Fibroblast of lung (primary cell): ENCODE measurements around the gene NOC4L. TPM values are rescaled to one million over a fixed set of nuclear protein-coding genes. Genes with fewer than 3 reads are reported as not detected.

ENCODE experiments used
- DNase-seq, 2 donors: peaks; one replicate each; pipeline versions ENCODE4 v3.0.0 to v3.0.0-alpha.2; 2010; ENCODE audit warnings: low read depth in 2 of 2
- H2AFZ ChIP-seq: 2 replicates; pipeline ENCODE4 v1.5.1; 2012; ENCODE audit warnings: low read length, control low read depth, inconsistent platforms
- H3K27ac ChIP-seq: 2 replicates; pipeline ENCODE4 v1.5.1; 2011; ENCODE audit warnings: low read length, control low read depth; ENCODE audit not compliant: insufficient read depth
- H3K27me3 ChIP-seq: 2 replicates; pipeline ENCODE4 v1.5.1; 2011; ENCODE audit warnings: mild to moderate bottlenecking, low read length; ENCODE audit not compliant: control insufficient read depth, insufficient read depth
- H3K36me3 ChIP-seq: 2 replicates; pipeline ENCODE4 v1.5.1; 2011; ENCODE audit warnings: low read length; ENCODE audit not compliant: control insufficient read depth, insufficient read depth
- H3K4me1 ChIP-seq: 2 replicates; pipeline ENCODE4 v1.5.1; 2011; ENCODE audit warnings: low read length; ENCODE audit not compliant: control insufficient read depth, insufficient read depth; ENCODE audit errors: extremely low read depth
- H3K4me2 ChIP-seq: 2 replicates; pipeline ENCODE4 v1.5.1; 2011; ENCODE audit warnings: low read length, control low read depth; ENCODE audit not compliant: insufficient read depth; ENCODE audit errors: extremely low read depth
- H3K4me3 ChIP-seq, 4 experiments: fragments of 200-600 bp in 1 of 4; sonication (generic) in 1 of 4; replicated peaks in 1 of 4; 2 replicates each; pipeline ENCODE4 v1.5.1; 2011 to 2016; ENCODE audit warnings: low read length in 4 of 4, low read depth in 3 of 4, mild to moderate bottlenecking in 3 of 4, control low read depth in 2 of 4, inconsistent platforms in 1 of 4, mixed read lengths in 1 of 4; ENCODE audit not compliant: insufficient read depth in 1 of 4; ENCODE audit errors: control extremely low read depth in 1 of 4
- H3K79me2 ChIP-seq: 2 replicates; pipeline ENCODE4 v1.5.1; 2012; ENCODE audit warnings: mild to moderate bottlenecking, low read length, inconsistent platforms; ENCODE audit not compliant: control insufficient read depth, insufficient read depth
- H3K9ac ChIP-seq: 2 replicates; pipeline ENCODE4 v1.5.1; 2011; ENCODE audit warnings: mild to moderate bottlenecking, low read length, control low read depth; ENCODE audit not compliant: insufficient read depth
- H3K9me3 ChIP-seq: 2 replicates; pipeline ENCODE4 v1.5.1; 2012; ENCODE audit warnings: low read depth, low read length; ENCODE audit not compliant: control insufficient read depth, insufficient read depth
- H4K20me1 ChIP-seq: 2 replicates; pipeline ENCODE4 v1.5.1; 2011; ENCODE audit warnings: low read length; ENCODE audit not compliant: control insufficient read depth, insufficient read depth; ENCODE audit errors: extremely low read depth
- EZH2 ChIP-seq: IDR thresholded peaks from 2 replicates; pipeline ENCODE4 v1.5.1; 2012; ENCODE audit warnings: low read length, control low read depth, mild to moderate bottlenecking; ENCODE audit errors: missing control alignments
- polyA plus RNA-seq, 2 donors: library from polyadenylated mRNA; depleted of rRNA in 1 of 2; stranded (reverse) in 1 of 2; unstranded in 1 of 2; fragments of >200 nt; gene quantifications; 2 replicates each; pipeline ENCODE4 v1.2.1, GENCODE V29; 2011 to 2012; ENCODE audit warnings: missing spikeins in 1 of 2
- total RNA-seq: library from RNA; depleted of rRNA; stranded (reverse); fragments of >200 nt; gene quantifications from 2 replicates; pipeline ENCODE4 v1.2.1, GENCODE V29; 2014
- TF ChIP-seq, protein P1 (sequence below), 2 donors: IDR thresholded peaks in 1 of 2; conservative IDR thresholded peaks in 1 of 2; 1 replicate in 1 of 2; 2 replicates in 1 of 2; pipeline ENCODE4 v1.5.1; 2011 to 2012; ENCODE audit warnings: low read length in 2 of 2, control low read depth in 1 of 2, inconsistent platforms in 1 of 2, low read depth in 1 of 2, mild to moderate bottlenecking in 1 of 2

Gene NOC4L
- total and polyA plus RNA-seq, 2 donors (not counting 1 experiment from before 2014, with no cell fraction given): 3.0 to 6.8 TPM

DNA sequence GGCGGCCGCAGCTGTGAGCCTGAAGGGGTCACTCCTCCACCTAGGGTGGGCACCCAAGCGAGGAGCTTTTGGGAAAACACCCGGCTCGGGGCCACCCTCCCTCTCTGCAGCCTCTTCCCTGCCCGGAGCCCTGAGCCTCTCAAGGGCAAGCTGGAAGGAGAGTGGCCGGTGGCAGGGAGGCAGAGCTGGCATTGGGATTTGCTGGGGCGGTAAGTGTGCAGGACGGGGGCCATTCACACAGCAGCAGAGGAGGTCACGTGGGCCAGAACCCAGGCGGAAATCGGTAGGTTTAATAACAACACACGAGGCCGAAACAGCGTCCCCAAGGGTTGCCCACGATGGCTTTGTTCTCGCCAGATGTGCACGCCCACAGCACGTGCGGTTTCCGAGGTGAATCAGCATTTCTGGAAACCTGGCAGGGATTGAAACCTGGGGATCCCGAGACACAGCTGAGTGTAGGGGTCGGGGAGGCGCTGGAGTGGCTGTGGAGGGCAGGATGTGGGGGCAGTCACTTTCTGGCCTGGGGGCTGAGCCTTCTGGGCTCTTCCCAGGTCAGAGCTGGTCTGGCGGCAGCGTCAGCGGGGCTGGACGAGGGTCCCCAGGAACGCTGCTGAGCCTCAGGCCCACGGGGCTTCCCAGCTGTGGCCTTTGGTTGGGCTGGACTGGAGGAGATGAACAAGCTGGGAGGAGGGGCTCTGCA is 23.5 kb downstream of the NOC4L start:
- TF ChIP-seq, protein P1, sequence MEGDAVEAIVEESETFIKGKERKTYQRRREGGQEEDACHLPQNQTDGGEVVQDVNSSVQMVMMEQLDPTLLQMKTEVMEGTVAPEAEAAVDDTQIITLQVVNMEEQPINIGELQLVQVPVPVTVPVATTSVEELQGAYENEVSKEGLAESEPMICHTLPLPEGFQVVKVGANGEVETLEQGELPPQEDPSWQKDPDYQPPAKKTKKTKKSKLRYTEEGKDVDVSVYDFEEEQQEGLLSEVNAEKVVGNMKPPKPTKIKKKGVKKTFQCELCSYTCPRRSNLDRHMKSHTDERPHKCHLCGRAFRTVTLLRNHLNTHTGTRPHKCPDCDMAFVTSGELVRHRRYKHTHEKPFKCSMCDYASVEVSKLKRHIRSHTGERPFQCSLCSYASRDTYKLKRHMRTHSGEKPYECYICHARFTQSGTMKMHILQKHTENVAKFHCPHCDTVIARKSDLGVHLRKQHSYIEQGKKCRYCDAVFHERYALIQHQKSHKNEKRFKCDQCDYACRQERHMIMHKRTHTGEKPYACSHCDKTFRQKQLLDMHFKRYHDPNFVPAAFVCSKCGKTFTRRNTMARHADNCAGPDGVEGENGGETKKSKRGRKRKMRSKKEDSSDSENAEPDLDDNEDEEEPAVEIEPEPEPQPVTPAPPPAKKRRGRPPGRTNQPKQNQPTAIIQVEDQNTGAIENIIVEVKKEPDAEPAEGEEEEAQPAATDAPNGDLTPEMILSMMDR (conservative IDR thresholded peaks at IDR 0.05 in 1 of 2, IDR thresholded peaks at IDR 0.05 in 1 of 2; ENCODE audit: low read depth in 1 of 2, low read length in 2 of 2): no peak
- no peak for TF ChIP-seq EZH2
- H3K27me3 ChIP-seq: peaks cover 5% of the 10 kb centered on the region
- no peaks in the 10 kb centered on the region for H3K79me2 ChIP-seq

DNA sequence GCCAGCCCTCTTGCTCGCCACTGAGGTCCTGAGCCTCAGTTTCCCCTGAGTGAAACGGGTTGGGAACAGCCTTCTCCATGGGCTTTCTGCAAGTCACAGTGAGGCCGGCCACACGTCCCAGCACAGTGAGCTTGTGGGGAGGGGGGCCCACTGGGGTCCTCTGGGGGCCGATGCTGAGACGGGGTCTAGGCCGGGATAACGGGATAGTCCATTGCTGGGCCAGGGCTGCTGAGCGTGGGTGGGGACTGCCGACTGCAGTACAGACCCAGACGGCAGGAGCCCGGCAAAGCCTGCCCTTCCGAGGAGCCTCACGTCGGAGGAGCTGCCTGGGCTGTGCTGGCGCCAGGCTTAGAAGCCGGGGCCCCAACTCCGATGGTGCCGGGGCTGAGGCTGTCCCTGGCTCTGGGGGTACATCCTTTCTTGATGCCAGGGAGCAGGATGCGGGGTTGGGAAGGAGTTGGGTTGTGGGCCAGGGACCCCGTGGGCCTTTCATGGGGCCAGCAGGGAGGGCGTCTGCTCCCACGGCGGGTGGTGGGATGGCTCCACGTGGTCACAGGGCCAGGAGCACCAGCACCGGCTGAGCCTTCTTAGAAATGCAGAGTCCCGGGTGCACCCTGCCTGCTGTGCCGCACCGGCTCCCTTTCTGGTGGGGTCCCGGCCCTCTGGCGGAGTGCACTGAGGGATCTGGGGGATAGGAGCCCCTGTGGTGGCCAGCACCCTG is 24.2 kb downstream of the NOC4L start:
- Histone ChIP-seq H3K9me3 (no peaks in the 10 kb centered on the region), H3K79me2 (no peaks in the 10 kb centered on the region), H3K27ac (no peak overlapping the region), H3K9ac (no peak overlapping the region), H3K36me3 (no peaks in the 10 kb centered on the region), H3K27me3 (peaks cover 6% of the 10 kb centered on the region), H3K4me2 (no peak overlapping the region), H3K4me3 (no peak overlapping the region), H3K4me1 (no peaks in the 10 kb centered on the region), H2AFZ (no peak overlapping the region), H4K20me1 (no peaks in the 10 kb centered on the region)
- no peak for DNase-seq
- TF ChIP-seq EZH2: no peak
- TF ChIP-seq, protein P1 (conservative IDR thresholded peaks at IDR 0.05 in 1 of 2, IDR thresholded peaks at IDR 0.05 in 1 of 2; ENCODE audit: low read depth in 1 of 2, low read length in 2 of 2): no peak

More for the DNA sequence above, 23.5 kb downstream of the NOC4L start:
- no peaks in the 10 kb centered on the region for H3K36me3 ChIP-seq
- no peak overlapping the region for H3K9ac ChIP-seq
- H4K20me1 ChIP-seq: no peaks in the 10 kb centered on the region
- peaks cover 4% of the 10 kb centered on the region for H3K4me1 ChIP-seq
- H3K9me3 ChIP-seq: no peaks in the 10 kb centered on the region
- no peak overlapping the region for H3K4me3 ChIP-seq
- no peak for DNase-seq
- H3K4me2 ChIP-seq: no peak overlapping the region
- no peak overlapping the region for H2AFZ ChIP-seq
- no peak overlapping the region for H3K27ac ChIP-seq

DNA sequence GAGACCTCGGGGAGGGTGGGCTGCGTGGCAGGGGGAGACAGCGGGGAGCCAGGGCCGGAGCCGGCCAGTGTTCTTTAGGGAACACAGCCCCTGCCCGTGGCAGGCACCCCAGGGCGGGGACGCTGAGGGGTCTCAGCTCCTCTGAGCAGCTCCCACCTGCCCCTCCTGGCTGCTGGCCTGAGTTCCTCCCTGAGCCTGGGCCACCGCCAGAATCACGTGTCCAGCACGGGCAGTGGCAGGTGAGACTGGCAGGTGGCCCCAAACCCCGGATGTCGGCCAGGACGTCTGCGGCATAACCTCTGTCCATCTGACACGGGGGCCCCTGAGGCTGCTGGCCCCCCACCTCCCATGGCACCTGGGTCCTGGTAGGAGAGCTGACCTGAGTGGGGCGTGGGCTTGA is 25.1 kb downstream of the NOC4L start:
- no peak overlapping the region for H3K4me2 ChIP-seq
- TF ChIP-seq EZH2: no peak
- TF ChIP-seq, protein P1 (conservative IDR thresholded peaks at IDR 0.05 in 1 of 2, IDR thresholded peaks at IDR 0.05 in 1 of 2; ENCODE audit: low read depth in 1 of 2, low read length in 2 of 2): no peak
- H3K4me1 ChIP-seq: no peaks in the 10 kb centered on the region
- H2AFZ ChIP-seq: no peak overlapping the region
- H3K79me2 ChIP-seq: no peaks in the 10 kb centered on the region
- no peak overlapping the region for H3K4me3 ChIP-seq
- no peaks in the 10 kb centered on the region for H3K36me3 ChIP-seq
- H3K9ac ChIP-seq: no peak overlapping the region
- H3K27ac ChIP-seq: no peak overlapping the region
- DNase-seq: no peak
- peaks cover 6% of the 10 kb centered on the region for H3K27me3 ChIP-seq
- H3K9me3 ChIP-seq: no peaks in the 10 kb centered on the region
- H4K20me1 ChIP-seq: no peaks in the 10 kb centered on the region
